Natural killer cell treated with Interleukin-12 subunit alpha and Interleukin-12 subunit beta and Interleukin-15 and Interleukin-18, amount 100 ng/mL, for 72 hours (primary cell): ENCODE data around the gene OR6X1. TPM values are rescaled to one million over a fixed set of nuclear protein-coding genes. Genes with fewer than 3 reads are reported as not detected.
"Not testable (repeated sequence)": the region's sequence is repeated elsewhere in the genome, so short reads cannot be mapped to it uniquely, and the experiment has no call there.

Source experiments
- ATAC-seq, 2 donors: fragments of 150-1000 bp; cut with Tn5 transposase in 1 of 2; sonication (Bioruptor Pico), chemical (Tn5 transposase) in 1 of 2; 2 replicates each; pipeline ENCODE4 v1.10.0; 2021
- DNase-seq: peaks from one replicate; pipeline ENCODE4 v3.0.0; 2022; ENCODE audit warnings: low spot score
- H3K27ac Mint-ChIP-seq, 2 donors: 1 replicate in 1 of 2; 2 replicates in 1 of 2; pipeline ENCODE4 v1.8.0; 2022; ENCODE audit warnings: mixed read lengths in 2 of 2, mild to moderate bottlenecking in 1 of 2, moderate library complexity in 1 of 2
- H3K27me3 Mint-ChIP-seq, 2 donors: 1 replicate in 1 of 2; 2 replicates in 1 of 2; pipeline ENCODE4 v1.8.0; 2022; ENCODE audit warnings: mixed read lengths in 2 of 2
- H3K36me3 Mint-ChIP-seq: one replicate; pipeline ENCODE4 v1.8.0; 2022; ENCODE audit warnings: mixed read lengths
- H3K4me1 Mint-ChIP-seq, 2 donors: 1 replicate in 1 of 2; 2 replicates in 1 of 2; pipeline ENCODE4 v1.8.0; 2022; ENCODE audit warnings: low read depth in 2 of 2, mixed read lengths in 2 of 2, mild to moderate bottlenecking in 1 of 2
- H3K4me3 Mint-ChIP-seq: one replicate; pipeline ENCODE4 v1.8.0; 2022; ENCODE audit warnings: mixed read lengths
- H3K9me3 Mint-ChIP-seq: 2 replicates; pipeline ENCODE4 v1.8.0; 2022; ENCODE audit warnings: mixed read lengths
- total RNA-seq, 2 donors: library from RNA; stranded (reverse); gene quantifications; one replicate each; pipeline ENCODE4 v1.2.3, GENCODE V29; 2022

The OR6X1 gene
- total RNA-seq, 2 donors from 2014 or later = not detected

DNA sequence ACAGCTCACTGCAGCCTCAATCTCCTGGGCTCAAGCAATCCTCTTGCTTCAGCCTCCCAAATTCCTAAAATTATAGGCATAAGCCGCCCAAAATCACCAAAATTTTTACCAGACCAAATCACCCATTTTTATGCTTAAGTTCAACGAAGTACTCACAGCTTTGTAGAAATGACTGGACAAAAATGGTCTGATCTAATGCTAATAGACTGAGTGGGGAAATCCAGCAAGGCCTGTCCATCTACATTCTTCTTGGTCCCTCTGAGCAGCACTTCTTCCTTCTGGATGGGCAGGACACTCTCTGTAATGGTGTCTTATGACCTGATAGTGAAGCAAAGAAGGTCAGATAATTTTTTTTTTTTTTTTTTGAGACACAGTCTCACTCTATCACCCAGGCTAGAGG is 18.7 kb upstream of the OR6X1 start:
- Mint-ChIP-seq H3K4me1 (no peaks in the 10 kb centered on the region), H3K4me3 (no peak overlapping the region), H3K36me3 (no peaks in the 10 kb centered on the region), H3K27me3 (peaks cover 7 to 15% of the 10 kb centered on the region in 2 donors), H3K27ac (no peak overlapping the region), H3K9me3 (no peaks in the 10 kb centered on the region)
- ATAC-seq (no peak), DNase-seq (no peak)

DNA sequence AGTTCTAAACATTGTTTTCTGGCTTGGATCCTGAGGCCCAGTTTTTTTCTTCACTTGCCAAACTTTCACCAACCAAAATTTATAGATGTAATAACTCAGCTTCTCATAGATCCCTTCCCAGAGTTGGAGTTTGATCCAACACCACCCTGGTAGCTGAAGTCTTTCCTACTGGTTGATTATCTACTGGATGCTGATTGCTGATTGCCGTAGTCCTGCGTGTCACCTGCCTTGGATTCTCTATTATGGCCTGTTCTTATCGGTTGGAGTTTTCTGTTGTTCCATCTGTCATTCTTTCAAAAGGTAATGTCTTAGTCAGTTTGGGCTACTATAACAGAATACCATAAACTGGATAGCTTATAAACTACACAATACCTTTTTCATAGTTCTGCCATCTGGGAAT is 17.3 kb upstream of the OR6X1 start:
- no peaks in the 10 kb centered on the region for H3K36me3 Mint-ChIP-seq
- ATAC-seq (no peak), DNase-seq (no peak)
- no peaks in the 10 kb centered on the region for H3K9me3 Mint-ChIP-seq
- peaks cover 10 to 24% of the 10 kb centered on the region in 2 donors for H3K27me3 Mint-ChIP-seq
- H3K4me1 Mint-ChIP-seq = no peaks in the 10 kb centered on the region
- H3K4me3 Mint-ChIP-seq = no peak overlapping the region
- H3K27ac Mint-ChIP-seq = no peak overlapping the region

DNA sequence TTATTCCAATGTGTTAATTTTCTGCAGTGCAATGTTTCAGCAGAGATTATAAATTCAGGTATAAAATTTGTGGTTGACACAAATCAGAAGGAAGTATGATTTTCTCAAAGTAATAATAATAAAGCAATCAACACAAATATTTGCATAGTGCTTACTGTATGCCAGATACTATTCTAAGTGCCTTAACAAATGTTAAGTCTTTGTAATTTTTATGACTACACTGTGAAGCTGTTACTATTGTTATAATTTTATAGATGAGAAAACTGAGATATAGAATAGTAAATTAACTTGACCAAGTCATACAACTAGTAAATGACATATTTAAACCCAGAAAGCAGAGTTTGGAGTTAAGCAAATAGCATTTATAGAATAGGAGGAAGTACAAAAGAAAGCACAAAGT is 16.4 kb upstream of the OR6X1 start:
- Mint-ChIP-seq H3K4me1 (no peaks in the 10 kb centered on the region), H3K27ac (no peak overlapping the region), H3K4me3 (no peak overlapping the region), H3K9me3 (no peaks in the 10 kb centered on the region), H3K27me3 (peaks cover 10 to 30% of the 10 kb centered on the region in 2 donors), H3K36me3 (no peaks in the 10 kb centered on the region)
- ATAC-seq (no peak), DNase-seq (no peak)

DNA sequence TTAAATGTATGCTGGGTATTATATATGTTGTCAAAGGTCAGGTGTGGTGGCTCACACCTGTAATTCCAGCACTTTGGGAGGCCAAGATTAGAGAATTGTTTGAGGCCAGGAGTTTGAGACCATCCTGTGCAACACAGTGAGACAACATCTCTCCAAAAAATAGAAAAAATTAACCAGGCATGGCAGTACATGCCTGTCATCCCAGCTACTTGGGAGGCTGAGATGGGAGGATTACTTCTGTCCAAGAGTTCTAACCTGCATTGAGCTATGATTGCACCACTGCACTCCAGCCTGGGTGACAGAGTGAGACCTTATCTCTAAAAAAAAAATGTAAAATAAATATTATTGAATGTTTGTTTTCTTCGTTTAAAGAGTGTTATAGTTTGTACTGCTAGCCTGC is 11.3 kb upstream of the OR6X1 start:
- DNase-seq = no peak
- H3K4me3 Mint-ChIP-seq = no peak overlapping the region
- peaks cover 6% of the 10 kb centered on the region for H3K9me3 Mint-ChIP-seq
- H3K4me1 Mint-ChIP-seq = no peaks in the 10 kb centered on the region
- ATAC-seq = no peak
- peaks cover 10 to 42% of the 10 kb centered on the region in 2 donors for H3K27me3 Mint-ChIP-seq
- H3K27ac Mint-ChIP-seq = no peak overlapping the region
- H3K36me3 Mint-ChIP-seq = peaks cover 14% of the 10 kb centered on the region

GRCh38 chr11:123762422-123762821 is 8.1 kb upstream of the OR6X1 start:
- DNase-seq = no peak
- no peak for ATAC-seq
- Mint-ChIP-seq H3K27ac (no peak overlapping the region), H3K36me3 (peaks cover 14% of the 10 kb centered on the region), H3K27me3 (peaks cover 8 to 39% of the 10 kb centered on the region in 2 donors), H3K9me3 (peaks cover 6% of the 10 kb centered on the region), H3K4me1 (no peaks in the 10 kb centered on the region), H3K4me3 (no peak overlapping the region)

- ATAC-seq (peak in 1 of 2 donors; percentile 51), DNase-seq (no peak)
- H3K4me3 Mint-ChIP-seq = no peak overlapping the region
- no peaks in the 10 kb centered on the region for H3K4me1 Mint-ChIP-seq
- H3K9me3 Mint-ChIP-seq = peaks cover 6% of the 10 kb centered on the region
- H3K27ac Mint-ChIP-seq = no peak overlapping the region
- H3K36me3 Mint-ChIP-seq = peaks cover 14% of the 10 kb centered on the region
- peaks cover 10 to 41% of the 10 kb centered on the region in 2 donors for H3K27me3 Mint-ChIP-seq
These were observed 6.6 kb upstream of the OR6X1 start for GRCh38 chr11:123760894-123761293.

GRCh38 chr11:123757976-123758375 is 3.7 kb upstream of the OR6X1 start:
- Mint-ChIP-seq H3K27ac (no peak overlapping the region), H3K9me3 (peaks cover 6% of the 10 kb centered on the region)

DNA sequence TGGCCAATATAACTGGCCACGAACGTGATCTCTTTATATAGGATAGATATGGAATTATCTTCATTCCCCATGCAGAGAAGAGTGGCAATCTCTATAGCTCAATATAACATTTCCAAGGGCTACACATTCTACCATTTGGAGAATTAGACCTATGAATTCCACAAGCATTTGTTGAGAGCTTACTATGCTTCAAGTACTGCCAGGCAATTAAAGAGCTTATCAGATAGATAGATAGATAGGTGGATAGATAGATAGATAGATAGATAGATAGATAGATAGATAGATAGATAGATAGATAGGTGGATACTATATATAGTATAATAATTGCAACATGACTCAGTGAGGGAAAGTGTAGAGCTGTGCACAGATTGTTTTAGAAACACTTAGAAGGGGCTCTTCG is 1.5 kb upstream of the OR6X1 start:
- Mint-ChIP-seq H3K36me3 (no peaks in the 10 kb centered on the region), H3K27me3 (peaks cover 28 to 64% of the 10 kb centered on the region in 2 donors), H3K4me3 (no peak overlapping the region), H3K4me1 (no peaks in the 10 kb centered on the region), H3K9me3 (no peaks in the 10 kb centered on the region), H3K27ac (no peak overlapping the region)
- ATAC-seq = no peak
- DNase-seq = no peak

More at GRCh38 chr11:123757976-123758375, 3.7 kb upstream of the OR6X1 start:
- H3K4me1 Mint-ChIP-seq = no peaks in the 10 kb centered on the region
- no peak for ATAC-seq
- H3K27me3 Mint-ChIP-seq = peaks cover 15 to 51% of the 10 kb centered on the region in 2 donors
- DNase-seq = no peak
- no peak overlapping the region for H3K4me3 Mint-ChIP-seq
- peaks cover 11% of the 10 kb centered on the region for H3K36me3 Mint-ChIP-seq

- Mint-ChIP-seq H3K4me3 (no peak overlapping the region), H3K36me3 (no peaks in the 10 kb centered on the region), H3K9me3 (no peaks in the 10 kb centered on the region), H3K4me1 (no peaks in the 10 kb centered on the region), H3K27me3 (peaks cover 32 to 69% of the 10 kb centered on the region in 2 donors), H3K27ac (no peak overlapping the region)
- DNase-seq (no peak), ATAC-seq (no peak)
These were observed 1.0 kb upstream of the OR6X1 start for GRCh38 chr11:123755344-123755743.

DNA sequence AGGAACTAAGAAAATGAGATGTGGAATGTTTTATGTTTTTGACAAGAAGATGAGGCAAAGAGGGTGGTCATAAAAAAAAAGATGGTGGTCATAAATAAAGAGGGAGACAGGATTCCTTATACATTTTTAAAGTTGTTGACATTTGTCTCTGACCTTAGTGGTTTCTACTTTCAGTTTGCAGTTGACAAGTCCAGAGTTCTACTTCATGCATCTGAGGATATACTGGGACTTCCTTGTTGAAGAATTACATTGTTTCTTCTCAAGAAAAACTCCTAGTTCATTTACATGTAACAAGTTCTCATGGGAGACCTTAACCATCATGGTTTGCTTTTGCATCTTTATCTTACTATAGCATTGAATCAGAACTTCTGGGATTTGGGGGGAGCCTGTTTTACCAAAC is 1.2 kb downstream of the OR6X1 start:
- DNase-seq = no peak
- Mint-ChIP-seq H3K27me3 (peaks cover 44 to 81% of the 10 kb centered on the region in 2 donors), H3K27ac (no peak overlapping the region)

GRCh38 chr11:123751781-123752180 is 2.5 kb downstream of the OR6X1 start:
- no peak overlapping the region for H3K27ac Mint-ChIP-seq

More for the DNA sequence above, 1.2 kb downstream of the OR6X1 start:
- no peaks in the 10 kb centered on the region for H3K9me3 Mint-ChIP-seq
- no peak overlapping the region for H3K4me3 Mint-ChIP-seq
- no peaks in the 10 kb centered on the region for H3K4me1 Mint-ChIP-seq
- ATAC-seq = no peak
- no peaks in the 10 kb centered on the region for H3K36me3 Mint-ChIP-seq

DNA sequence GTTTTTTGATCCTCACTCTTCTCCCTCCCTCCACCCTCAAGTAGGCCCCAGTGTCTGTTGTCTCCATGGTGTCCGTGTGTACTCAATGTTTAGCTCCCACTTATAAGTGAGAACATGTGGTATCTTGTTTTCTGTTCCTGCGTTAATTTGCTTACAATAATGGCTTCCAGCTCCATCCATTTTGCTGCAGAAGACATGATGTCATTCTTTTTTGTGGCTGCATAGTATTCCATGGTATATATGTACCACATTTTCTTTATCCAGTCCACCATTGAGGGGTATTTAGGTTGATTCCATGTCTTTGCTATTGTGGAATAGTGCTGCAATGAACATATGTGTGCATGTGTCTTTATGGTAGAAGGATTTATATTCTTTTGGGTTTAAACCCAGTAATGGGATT is 6.0 kb downstream of the OR6X1 start:
- H3K27me3 Mint-ChIP-seq = peaks cover 57 to 83% of the 10 kb centered on the region in 2 donors
- not testable (repeated sequence) for H3K4me3 Mint-ChIP-seq, H3K27ac Mint-ChIP-seq, H3K36me3 Mint-ChIP-seq, H3K9me3 Mint-ChIP-seq, ATAC-seq, H3K4me1 Mint-ChIP-seq, DNase-seq

More at GRCh38 chr11:123751781-123752180, 2.5 kb downstream of the OR6X1 start:
- Mint-ChIP-seq H3K36me3 (no peaks in the 10 kb centered on the region), H3K4me3 (no peak overlapping the region), H3K4me1 (no peaks in the 10 kb centered on the region), H3K9me3 (no peaks in the 10 kb centered on the region), H3K27me3 (peaks cover 48 to 82% of the 10 kb centered on the region in 2 donors)
- DNase-seq = no peak
- ATAC-seq = no peak

DNA sequence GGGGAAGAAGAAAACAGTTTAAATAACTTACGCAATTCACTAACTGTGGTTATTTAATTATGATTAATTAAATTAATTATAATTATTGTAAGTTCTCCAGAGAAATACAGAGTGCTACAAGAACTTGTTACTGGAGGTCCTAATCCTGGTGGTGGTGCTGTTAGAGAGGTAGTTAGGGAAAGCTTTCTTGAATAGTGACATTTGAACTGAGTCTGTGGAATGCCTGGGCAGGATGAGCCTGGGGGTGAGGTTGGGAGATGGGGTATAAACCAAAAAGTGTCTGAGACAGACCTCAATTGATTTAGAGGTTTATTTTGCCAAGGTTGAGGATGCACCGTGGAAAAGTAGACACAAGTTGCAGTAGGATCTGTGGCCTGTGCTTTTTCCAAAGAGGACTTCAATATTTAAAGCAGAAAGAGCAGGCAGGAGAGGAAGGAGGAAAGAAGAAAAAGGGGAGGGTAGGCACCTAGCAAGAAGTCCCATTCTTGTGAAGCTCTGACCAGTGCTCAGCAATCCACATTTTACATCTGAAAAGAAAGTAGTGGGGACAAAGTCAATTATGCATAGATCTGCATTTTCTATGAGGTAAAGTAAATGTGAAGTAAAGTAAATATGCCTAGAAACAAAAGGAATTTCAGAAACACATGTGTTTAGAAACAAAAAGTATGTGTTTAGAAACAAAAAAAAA is 8.4 kb downstream of the OR6X1 start:
- Mint-ChIP-seq H3K9me3 (no peaks in the 10 kb centered on the region), H3K27me3 (peaks cover 42 to 58% of the 10 kb centered on the region in 2 donors), H3K4me3 (no peak overlapping the region), H3K36me3 (no peaks in the 10 kb centered on the region), H3K27ac (no peak overlapping the region), H3K4me1 (peaks cover 10 to 11% of the 10 kb centered on the region in 2 donors)
- DNase-seq (no peak), ATAC-seq (no peak)

DNA sequence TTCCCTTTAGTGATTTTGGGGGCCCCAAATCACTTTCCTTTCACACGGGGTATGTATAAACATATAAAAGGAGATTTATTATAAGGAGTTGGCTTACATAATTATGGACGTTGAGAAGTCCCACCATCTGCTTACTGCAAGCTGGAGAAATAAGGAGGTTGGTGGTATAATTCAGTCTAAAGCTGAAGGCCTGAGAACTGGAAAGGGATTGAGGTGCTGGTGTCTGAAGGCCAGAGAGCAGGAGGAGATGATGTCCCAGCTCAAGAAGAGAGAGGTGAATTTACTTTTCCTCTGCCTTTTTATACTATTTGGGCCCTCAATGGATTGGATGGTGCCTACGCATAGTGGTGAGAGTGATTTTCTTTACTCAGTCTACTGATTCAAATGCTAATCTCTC is 11.6 kb downstream of the OR6X1 start:
- H3K27ac Mint-ChIP-seq = peak overlapping the region; percentile 63 to 92
- H3K36me3 Mint-ChIP-seq = peaks cover 4% of the 10 kb centered on the region
- H3K4me3 Mint-ChIP-seq = peak overlapping the region; percentile 89

More for the DNA sequence above, 11.6 kb downstream of the OR6X1 start:
- Mint-ChIP-seq H3K9me3 (no peaks in the 10 kb centered on the region), H3K27me3 (peaks cover 20 to 31% of the 10 kb centered on the region in 2 donors), H3K4me1 (peaks cover 21 to 27% of the 10 kb centered on the region in 2 donors)
- ATAC-seq (no peak), DNase-seq (no peak)
